ENCODE results near the gene RBFOX2.

DNA sequence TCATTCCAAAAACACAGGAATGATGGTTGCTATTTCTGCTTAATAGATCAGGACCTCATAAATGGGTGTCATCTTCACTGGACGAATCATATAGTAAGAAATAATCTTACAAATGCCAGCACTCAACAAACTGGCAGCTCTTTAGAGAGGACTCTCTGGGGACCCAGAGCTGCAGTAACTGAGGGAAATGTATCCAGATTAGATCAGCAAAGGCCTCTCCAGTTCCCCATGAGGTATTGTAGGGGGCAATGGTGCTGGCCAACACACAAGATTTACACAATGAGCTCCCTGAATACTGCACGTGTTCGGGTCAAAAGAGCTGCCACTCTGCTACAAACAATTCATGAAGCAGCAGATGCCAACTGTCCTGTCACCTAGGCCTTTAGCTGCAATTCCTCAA, 110.2 kb downstream of the RBFOX2 start:
- no peak for TF ChIP-seq EZH2phosphoT487 (IDR thresholded peaks at IDR 0.05; ENCODE audit: borderline replicate concordance, low read depth, low read length)
- no peak for TF ChIP-seq CTCF (conservative IDR thresholded peaks at IDR 0.05; ENCODE audit: low read length)

Data from OCI-LY7 (cell line).